GM23248 (cell line): Measurements from ENCODE around the gene ESYT2. TPM values are rescaled to one million over a fixed set of nuclear protein-coding genes. Genes with fewer than 3 reads are reported as not detected.

Experiments
- DNase-seq: peaks from one replicate; pipeline ENCODE4 v3.0.0-alpha.2; 2015
- H2AFZ ChIP-seq: fragments of 200-600 bp; sonication (generic); 2 replicates; pipeline ENCODE4 v1.6.1; 2016; ENCODE audit warnings: antibody characterized with exemption
- H3F3A ChIP-seq: fragments of 200-600 bp; sonication (generic); 2 replicates; pipeline ENCODE4 v1.6.1; 2016; ENCODE audit warnings: mild to moderate bottlenecking, antibody characterized with exemption, mixed run types; ENCODE audit not compliant: insufficient read depth
- H3K27ac ChIP-seq: fragments of 200-600 bp; sonication (generic); 2 replicates; pipeline ENCODE4 v1.5.1; 2016; ENCODE audit warnings: mild to moderate bottlenecking
- H3K27me3 ChIP-seq: fragments of 200-600 bp; sonication (generic); replicated peaks from 2 replicates; pipeline ENCODE4 v1.6.1; 2016; ENCODE audit warnings: mild to moderate bottlenecking; ENCODE audit not compliant: insufficient read depth
- H3K36me3 ChIP-seq: fragments of 200-600 bp; sonication (generic); 2 replicates; pipeline ENCODE4 v1.6.1; 2016; ENCODE audit warnings: low read depth, mild to moderate bottlenecking
- H3K4me1 ChIP-seq: fragments of 200-600 bp; sonication (generic); 2 replicates; pipeline ENCODE4 v1.6.1; 2016; ENCODE audit warnings: mild to moderate bottlenecking; ENCODE audit not compliant: insufficient read depth
- H3K4me2 ChIP-seq: fragments of 200-600 bp; sonication (generic); one replicate; pipeline ENCODE4 v1.6.1; 2016; ENCODE audit warnings: mild to moderate bottlenecking; ENCODE audit not compliant: unreplicated experiment
- H3K4me3 ChIP-seq: fragments of 200-600 bp; sonication (generic); 2 replicates; pipeline ENCODE4 v1.5.1; 2016; ENCODE audit warnings: mild to moderate bottlenecking
- H3K79me2 ChIP-seq: fragments of 200-600 bp; sonication (generic); 2 replicates; pipeline ENCODE4 v1.6.1; 2016; ENCODE audit warnings: mild to moderate bottlenecking; ENCODE audit not compliant: insufficient read depth
- H3K9ac ChIP-seq: fragments of 200-600 bp; sonication (generic); 2 replicates; pipeline ENCODE4 v1.6.1; 2016; ENCODE audit warnings: mild to moderate bottlenecking
- H3K9me2 ChIP-seq: fragments of 200-600 bp; sonication (generic); 2 replicates; pipeline ENCODE4 v1.6.1; 2016; ENCODE audit warnings: mixed run types, mild to moderate bottlenecking, moderate library complexity; ENCODE audit not compliant: insufficient read depth
- H3K9me3 ChIP-seq: fragments of 200-600 bp; sonication (generic); one replicate; pipeline ENCODE4 v1.6.1; 2017; ENCODE audit warnings: low read depth
- H4K20me1 ChIP-seq: fragments of 200-600 bp; sonication (generic); 2 replicates; pipeline ENCODE4 v1.6.0; 2016; ENCODE audit not compliant: insufficient read depth
- EZH2 ChIP-seq: fragments of 200-600 bp; sonication (generic); IDR thresholded peaks from 2 replicates; pipeline ENCODE4 v1.6.1; 2018; ENCODE audit warnings: antibody characterized with exemption, mild to moderate bottlenecking; ENCODE audit not compliant: insufficient read depth, poor library complexity, severe bottlenecking
- EZH2phosphoT487 ChIP-seq: fragments of 200-600 bp; sonication (generic); IDR thresholded peaks from 2 replicates; pipeline ENCODE4 v1.6.1; 2018; ENCODE audit warnings: antibody characterized with exemption, moderate library complexity, mild to moderate bottlenecking, low read depth; ENCODE audit not compliant: insufficient read depth
- WGBS, 2 experiments: methylation state at CpG; one replicate each; pipeline ENCODE4 v1.1.6; 2015 to 2017; ENCODE audit warnings: low lambda C conversion rate in 2 of 2, low coverage in 1 of 2; ENCODE audit errors: missing lambda C conversion rate in 2 of 2; 5-methylcytosine and 5-hydroxymethylcytosine counted together
- in situ Hi-C: fragments of 300-500 bp; cut with MboI; formaldehyde crosslinking; loops from 2 replicates; pipeline ENCODE4 v1.15.0; 2020
- polyA plus RNA-seq: library from polyadenylated mRNA; unstranded; fragments of >200 nt; fragmentation: Nextera tagmentation; extraction: Ambion mirVana; gene quantifications from 2 replicates; pipeline ENCODE4 v1.2.1, GENCODE V29; 2016
- total RNA-seq: library from RNA; depleted of rRNA; stranded (reverse); fragments of >200 nt; shearing (Covaris generic); gene quantifications from 2 replicates; pipeline ENCODE4 v1.2.3, GENCODE V29; 2014

The ESYT2 gene
- total and polyA plus RNA-seq, 2 experiments from 2014 or later = 49.9 to 129 TPM

DNA sequence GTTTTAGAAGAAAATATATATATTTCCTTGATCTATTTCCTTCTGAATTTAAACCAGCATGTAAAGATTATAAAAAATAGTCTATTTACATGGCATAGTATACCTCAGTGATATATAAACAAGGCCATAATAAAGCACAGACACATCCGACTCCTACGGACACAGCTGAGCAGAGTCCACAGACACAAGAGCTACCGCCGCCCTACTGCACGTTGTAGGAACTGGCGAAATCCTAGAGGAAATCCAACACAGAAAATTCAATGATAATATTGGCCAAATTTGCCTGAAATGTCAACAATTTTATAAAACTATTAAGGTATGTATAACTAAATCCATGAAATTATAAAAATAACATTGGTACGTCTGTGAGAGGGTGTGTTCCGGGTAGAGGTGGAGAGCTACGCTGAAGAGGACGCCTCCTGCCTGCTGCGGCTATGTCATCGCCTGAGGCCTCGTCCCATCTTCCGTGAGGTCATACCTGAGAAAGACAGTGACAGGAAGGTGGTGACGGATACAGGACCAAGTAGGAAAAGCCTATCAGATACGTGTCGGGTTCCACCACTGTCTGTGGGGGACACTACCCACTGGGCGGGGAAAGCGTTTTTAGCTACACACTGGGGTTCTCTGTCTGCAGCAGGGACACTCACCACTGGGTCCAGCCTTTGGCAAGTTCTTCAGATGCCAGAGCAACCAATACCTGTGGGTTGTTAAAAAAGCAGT, 95.4 kb downstream of the ESYT2 start:
- H3F3A ChIP-seq = peaks cover under 1% of the 10 kb centered on the region
- no peaks in the 10 kb centered on the region for H3K79me2 ChIP-seq
- no peak overlapping the region for H3K9ac ChIP-seq
- no peaks in the 10 kb centered on the region for H3K9me3 ChIP-seq
- no peak overlapping the region for H2AFZ ChIP-seq
- H3K27me3 ChIP-seq = no peaks in the 10 kb centered on the region
- DNase-seq = no peak
- no peak overlapping the region for H3K4me3 ChIP-seq
- peaks cover 64% of the 10 kb centered on the region for H3K36me3 ChIP-seq
- no peak overlapping the region for H3K27ac ChIP-seq
- H3K4me1 ChIP-seq = no peaks in the 10 kb centered on the region
- no peak overlapping the region for H3K4me2 ChIP-seq
- no peak for TF ChIP-seq EZH2phosphoT487
- no peak for TF ChIP-seq EZH2
- no peaks in the 10 kb centered on the region for H4K20me1 ChIP-seq
- in situ Hi-C loops = no loop called here
- H3K9me2 ChIP-seq = no peaks in the 10 kb centered on the region
- 90 to 92% methylated on average over 17 to 19 of the region's 19 CpGs for WGBS, 2 experiments

DNA sequence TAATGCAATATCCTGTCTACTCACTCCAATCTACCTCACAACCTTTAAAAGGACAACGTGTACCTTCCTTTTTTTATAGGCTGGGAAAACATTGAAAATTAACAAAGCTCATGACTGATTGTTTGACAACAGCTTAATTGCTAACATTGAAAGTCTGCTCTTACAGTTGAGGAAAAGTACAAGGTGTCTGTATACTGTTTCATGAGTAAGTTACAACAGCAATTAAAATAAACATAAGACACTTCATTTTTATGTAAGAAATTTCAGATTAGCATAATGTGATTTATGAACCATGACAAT, 96.1 kb downstream of the ESYT2 start:
- peaks cover 57% of the 10 kb centered on the region for H3K36me3 ChIP-seq
- no peaks in the 10 kb centered on the region for H3K79me2 ChIP-seq
- TF ChIP-seq EZH2 (no peak), EZH2phosphoT487 (no peak)
- no peaks in the 10 kb centered on the region for H3F3A ChIP-seq
- 97 to 100% methylated on average over 1 of the region's 1 CpG for WGBS, 2 experiments
- no peak for DNase-seq
- H3K9me3 ChIP-seq = no peaks in the 10 kb centered on the region
- no peak overlapping the region for H3K9ac ChIP-seq
- H3K27me3 ChIP-seq = no peaks in the 10 kb centered on the region
- H3K4me1 ChIP-seq = no peaks in the 10 kb centered on the region
- no peaks in the 10 kb centered on the region for H4K20me1 ChIP-seq
- no peak overlapping the region for H3K4me3 ChIP-seq
- in situ Hi-C loops = no loop called here
- no peak overlapping the region for H3K27ac ChIP-seq
- H3K9me2 ChIP-seq = no peaks in the 10 kb centered on the region
- no peak overlapping the region for H3K4me2 ChIP-seq
- H2AFZ ChIP-seq = no peak overlapping the region

DNA sequence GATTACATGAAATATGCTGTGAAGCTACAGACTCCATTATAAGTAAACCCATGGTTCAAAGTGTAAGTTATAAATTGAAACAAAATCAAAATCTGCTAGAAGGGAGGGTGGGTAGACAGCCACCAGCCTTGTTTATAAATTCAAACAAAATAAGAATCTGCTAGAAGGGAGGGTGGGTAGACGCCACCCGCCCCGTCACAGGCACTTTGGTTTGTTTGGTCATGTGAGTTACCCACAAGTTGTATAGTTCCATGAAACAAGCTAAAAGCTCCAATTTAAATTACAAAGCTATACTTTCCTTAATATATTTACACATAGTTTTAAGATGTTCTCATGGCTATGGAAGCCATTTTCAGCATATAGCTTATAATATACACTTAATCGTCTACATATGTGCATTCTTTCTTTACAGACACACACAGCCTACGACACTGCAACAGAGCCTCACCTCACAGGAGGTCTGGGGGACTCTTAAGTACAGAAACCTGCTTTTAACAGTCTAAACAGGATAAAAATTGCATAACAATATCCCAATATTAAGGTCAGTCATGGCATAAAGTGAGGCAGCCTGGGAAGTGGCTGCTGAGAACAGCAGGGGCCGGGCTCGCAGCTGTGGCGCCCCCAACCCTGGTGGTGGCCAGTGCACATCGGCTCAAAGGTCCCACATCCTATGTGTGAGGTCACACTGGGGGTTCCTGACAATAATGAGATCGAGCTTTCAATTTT, 96.7 kb downstream of the ESYT2 start:
- H3K36me3 ChIP-seq = peaks cover 52% of the 10 kb centered on the region
- in situ Hi-C loops = no loop called here
- H3K9me2 ChIP-seq = no peaks in the 10 kb centered on the region
- no peak overlapping the region for H3K4me3 ChIP-seq
- no peaks in the 10 kb centered on the region for H3K27me3 ChIP-seq
- H3K9me3 ChIP-seq = no peaks in the 10 kb centered on the region
- H3K9ac ChIP-seq = no peak overlapping the region
- no peak for DNase-seq
- no peak overlapping the region for H3K27ac ChIP-seq
- H3K4me1 ChIP-seq = no peaks in the 10 kb centered on the region
- no peak overlapping the region for H3K4me2 ChIP-seq
- 88% methylated on average over 10 of the region's 10 CpGs for WGBS, 2 experiments
- H3F3A ChIP-seq = no peaks in the 10 kb centered on the region
- no peak overlapping the region for H2AFZ ChIP-seq
- no peak for TF ChIP-seq EZH2
- TF ChIP-seq EZH2phosphoT487 = no peak
- no peaks in the 10 kb centered on the region for H3K79me2 ChIP-seq
- no peaks in the 10 kb centered on the region for H4K20me1 ChIP-seq

DNA sequence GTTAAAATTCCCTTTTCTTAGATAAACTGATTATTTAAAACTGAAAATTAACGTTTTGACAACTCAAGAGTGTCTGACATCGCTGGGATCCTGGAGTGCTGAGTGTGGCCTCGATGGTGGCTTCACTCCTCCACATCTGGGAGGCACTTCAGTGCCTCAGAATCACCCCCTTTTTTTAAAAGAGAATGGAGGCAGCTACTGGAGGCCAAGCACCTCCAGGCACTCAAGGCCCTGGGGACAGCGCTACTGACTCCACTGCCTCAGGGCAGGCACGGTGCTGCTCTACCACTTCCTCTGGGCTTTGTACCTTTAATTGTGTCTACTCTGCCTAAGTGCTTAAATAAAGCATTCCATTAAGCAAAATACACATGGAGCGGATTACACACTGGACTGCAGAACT, 97.5 kb downstream of the ESYT2 start:
- no peak for DNase-seq
- Histone ChIP-seq H3K9me3 (no peaks in the 10 kb centered on the region), H3K9ac (no peak overlapping the region), H3F3A (no peaks in the 10 kb centered on the region), H3K4me2 (no peak overlapping the region), H3K27me3 (no peaks in the 10 kb centered on the region), H3K27ac (no peak overlapping the region), H3K36me3 (peaks cover 43% of the 10 kb centered on the region), H3K4me3 (no peak overlapping the region), H3K4me1 (no peaks in the 10 kb centered on the region), H4K20me1 (no peaks in the 10 kb centered on the region), H3K9me2 (no peaks in the 10 kb centered on the region), H3K79me2 (no peaks in the 10 kb centered on the region), H2AFZ (no peak overlapping the region)
- WGBS, 2 experiments = 84 to 85% methylated on average over 6 of the region's 6 CpGs
- TF ChIP-seq EZH2phosphoT487 (no peak), EZH2 (no peak)
- in situ Hi-C loops = no loop called here
